Liver (tissue), 9 donors: ENCODE data around the gene SMARCC1. TPM values are rescaled to one million over a fixed set of nuclear protein-coding genes. Genes with fewer than 3 reads are reported as not detected.

ENCODE experiments used
- DNase-seq: peaks from one replicate; pipeline ENCODE4 v3.0.0-alpha.2; 2017; ENCODE audit warnings: low spot score
- H3K27ac ChIP-seq, 2 donors: one replicate each; pipeline ENCODE4 v1.7.0; 2013; ENCODE audit warnings: inconsistent platforms in 2 of 2, low read length in 2 of 2, control low read depth in 1 of 2, low read depth in 1 of 2, mild to moderate bottlenecking in 1 of 2
- H3K27me3 ChIP-seq, 4 donors: one replicate each; pipeline versions ENCODE4 v1.6.1 to v1.7.0; 2013; ENCODE audit warnings: low read length in 3 of 4, inconsistent platforms in 1 of 4, mild to moderate bottlenecking in 1 of 4, moderate library complexity in 1 of 4; ENCODE audit not compliant: control insufficient read depth in 4 of 4, insufficient read depth in 4 of 4
- H3K36me3 ChIP-seq, 4 donors: one replicate each; pipeline versions ENCODE4 v1.6.1 to v1.7.0; 2013; ENCODE audit warnings: low read length in 3 of 4, mild to moderate bottlenecking in 3 of 4, low read depth in 1 of 4, moderate library complexity in 1 of 4; ENCODE audit not compliant: control insufficient read depth in 4 of 4, insufficient read depth in 3 of 4
- H3K4me1 ChIP-seq, 4 donors: one replicate each; pipeline versions ENCODE4 v1.6.1 to v1.7.0; 2013; ENCODE audit warnings: low read length in 3 of 4, mild to moderate bottlenecking in 3 of 4, moderate library complexity in 1 of 4; ENCODE audit not compliant: control insufficient read depth in 4 of 4, insufficient read depth in 4 of 4
- H3K4me3 ChIP-seq, 3 donors: one replicate each; pipeline versions ENCODE4 v1.6.1 to v1.7.0; 2013; ENCODE audit warnings: low read length in 3 of 3, control low read depth in 1 of 3, low read depth in 1 of 3, mild to moderate bottlenecking in 1 of 3
- H3K9ac ChIP-seq, 2 donors: one replicate each; pipeline ENCODE4 v1.7.0; 2013; ENCODE audit warnings: low read length in 2 of 2, mild to moderate bottlenecking in 2 of 2, moderate library complexity in 2 of 2, control low read depth in 1 of 2, low read depth in 1 of 2
- H3K9me3 ChIP-seq, 4 donors: one replicate each; pipeline versions ENCODE4 v1.6.1 to v1.7.0; 2013; ENCODE audit warnings: low read length in 3 of 4; ENCODE audit not compliant: control insufficient read depth in 4 of 4
- ATF3 ChIP-seq: IDR thresholded peaks from 2 replicates; pipeline ENCODE4 v1.6.1; 2016; ENCODE audit warnings: antibody characterized with exemption
- EGR1 ChIP-seq, 2 donors: IDR thresholded peaks; 2 replicates each; pipeline ENCODE4 v1.6.1; 2016 to 2018; ENCODE audit warnings: antibody characterized with exemption in 2 of 2, low read depth in 2 of 2
- FOXA1 ChIP-seq: IDR thresholded peaks from 2 replicates; pipeline ENCODE4 v1.6.1; 2016; ENCODE audit warnings: antibody characterized with exemption
- FOXA2 ChIP-seq: IDR thresholded peaks from 2 replicates; pipeline ENCODE4 v1.6.1; 2016; ENCODE audit warnings: antibody characterized with exemption
- HNF4A ChIP-seq, 2 donors: conservative IDR thresholded peaks; 2 replicates each; pipeline ENCODE4 v1.6.1; 2016; ENCODE audit warnings: antibody characterized with exemption in 2 of 2, mild to moderate bottlenecking in 2 of 2
- HNF4G ChIP-seq: IDR thresholded peaks from 2 replicates; pipeline ENCODE4 v1.6.1; 2016; ENCODE audit warnings: antibody characterized with exemption
- JUND ChIP-seq, 2 donors: IDR thresholded peaks; 2 replicates each; pipeline ENCODE4 v1.6.1; 2016; ENCODE audit warnings: antibody characterized with exemption in 2 of 2
- MAX ChIP-seq: IDR thresholded peaks from 2 replicates; pipeline ENCODE4 v1.6.1; 2016; ENCODE audit warnings: antibody characterized with exemption
- REST ChIP-seq: IDR thresholded peaks from 2 replicates; pipeline ENCODE4 v1.6.1; 2016; ENCODE audit warnings: antibody characterized with exemption, mild to moderate bottlenecking
- RXRA ChIP-seq, 2 donors: IDR thresholded peaks; 2 replicates each; pipeline ENCODE4 v1.6.1; 2017 to 2018; ENCODE audit warnings: antibody characterized with exemption in 2 of 2, mild to moderate bottlenecking in 1 of 2
- SP1 ChIP-seq: IDR thresholded peaks from 2 replicates; pipeline ENCODE4 v1.6.1; 2018; ENCODE audit warnings: antibody characterized with exemption, mild to moderate bottlenecking
- TAF1 ChIP-seq: conservative IDR thresholded peaks from 2 replicates; pipeline ENCODE4 v1.6.1; 2016; ENCODE audit warnings: antibody characterized with exemption, mild to moderate bottlenecking
- YY1 ChIP-seq: IDR thresholded peaks from 2 replicates; pipeline ENCODE4 v1.6.1; 2016; ENCODE audit warnings: antibody characterized with exemption, mild to moderate bottlenecking
- ZBTB33 ChIP-seq: IDR thresholded peaks from 2 replicates; pipeline ENCODE4 v1.6.1; 2016; ENCODE audit warnings: antibody characterized with exemption
- WGBS: extraction: QIAGEN DNeasy Blood & Tissue Kit; methylation state at CpG from one replicate; pipeline ENCODE4 v1.1.7; 2013; 5-methylcytosine and 5-hydroxymethylcytosine counted together
- polyA plus RNA-seq, 2 donors: library from polyadenylated mRNA; stranded (reverse) in 1 of 2; unstranded in 1 of 2; fragments of 200-250 nt in 1 of 2; fragments of >200 nt in 1 of 2; fragmentation: Nextera tagmentation in 1 of 2; extraction: Ambion mirVana in 1 of 2; gene quantifications; one replicate each; pipeline versions ENCODE4 v1.2.1 to v1.2.3, GENCODE V29; 2013 to 2015
- total RNA-seq, 2 donors: library from RNA; depleted of rRNA; stranded (reverse); fragments of >200 nt; gene quantifications; one replicate each; pipeline ENCODE4 v1.2.3, GENCODE V29; 2014
- donor health status: healthy.
- donor health status: healthy.
- donor health status: healthy.
- donor health status: healthy.
- donor health status: healthy.

SMARCC1 gene
- total and polyA plus RNA-seq, 4 donors: 6.6 to 19.8 (median 12.6) TPM

- TF ChIP-seq REST: no peak
- no peak for TF ChIP-seq TAF1
- no peak for TF ChIP-seq JUND (IDR thresholded peaks at IDR 0.05)
Observed at GRCh38 chr3:47613722-47614121, 168.0 kb downstream of the SMARCC1 start (continued).

- H3K36me3 ChIP-seq: peaks cover 2 to 24% (median 19%) of the 10 kb centered on the region in 4 donors
- TF ChIP-seq ATF3 (no peak), RXRA (IDR thresholded peaks at IDR 0.05) (no peak), YY1 (no peak), HNF4G (no peak), ZBTB33 (no peak), SP1 (no peak), JUND (IDR thresholded peaks at IDR 0.05) (no peak), HNF4A (conservative IDR thresholded peaks at IDR 0.05) (no peak), EGR1 (IDR thresholded peaks at IDR 0.05; ENCODE audit: low read depth in 2 of 2) (no peak), MAX (no peak), TAF1 (no peak), FOXA2 (no peak), FOXA1 (no peak), REST (no peak)
- no peaks in the 10 kb centered on the region for H3K4me1 ChIP-seq
- no peaks in the 10 kb centered on the region for H3K27me3 ChIP-seq
- H3K9me3 ChIP-seq: no peaks in the 10 kb centered on the region
- no peak overlapping the region for H3K27ac ChIP-seq
- no peak overlapping the region for H3K4me3 ChIP-seq
- no peak for DNase-seq
- no peak overlapping the region for H3K9ac ChIP-seq
- 97% methylated on average over 2 of the region's 2 CpGs for WGBS
Observed at GRCh38 chr3:47612879-47613278, 168.8 kb downstream of the SMARCC1 start.
